ENCODE results near the gene TTYH3.

GRCh38 chr7:2635148-2635668 lies 3.4 kb downstream of the TTYH3 start:
- no peak for TF ChIP-seq CTCF (IDR thresholded peaks at IDR 0.05)
- no peak for TF ChIP-seq ZFX (IDR thresholded peaks at IDR 0.05; ENCODE audit: borderline replicate concordance)

Measured in 22Rv1 (cell line).